HG03097 (cell line): Measurements from ENCODE around the gene RAB32.

Source experiments
- ATAC-seq: cut with Tn5 transposase; IDR thresholded peaks from one replicate; pipeline ENCODE4 v1.9.1; 2021; ENCODE audit not compliant: unreplicated experiment, low FRiP score

Gene RAB32

GRCh38 chr6:146581968-146582367 lies 38.3 kb downstream of the RAB32 start:
- no peak for ATAC-seq

GRCh38 chr6:146582857-146583256 lies 39.2 kb downstream of the RAB32 start:
- ATAC-seq: no peak

GRCh38 chr6:146583966-146584365 lies 40.3 kb downstream of the RAB32 start:
- no peak for ATAC-seq

GRCh38 chr6:146587459-146587858 lies 43.8 kb downstream of the RAB32 start:
- ATAC-seq: no peak

- ATAC-seq: no peak
Measured at GRCh38 chr6:146590492-146590891, 46.9 kb downstream of the RAB32 start.

- ATAC-seq: no peak
Measured at GRCh38 chr6:146592451-146592850, 48.8 kb downstream of the RAB32 start.

GRCh38 chr6:146593986-146594385 lies 50.4 kb downstream of the RAB32 start:
- no peak for ATAC-seq

GRCh38 chr6:146594495-146594894 lies 50.9 kb downstream of the RAB32 start:
- ATAC-seq: no peak

- peak; percentile 67 for ATAC-seq
Measured at GRCh38 chr6:146595972-146596731, 52.5 kb downstream of the RAB32 start.

- no peak for ATAC-seq
Measured at GRCh38 chr6:146598772-146599405, 55.3 kb downstream of the RAB32 start, which contains the start of gene ADGB. Gene ADGB, plus strand, starts transcription at chr6:146598972. Its CDS starts 69 bp downstream, at chr6:146599041.

GRCh38 chr6:146601352-146601751 lies 57.7 kb downstream of the RAB32 start:
- no peak for ATAC-seq

- no peak for ATAC-seq
Measured at GRCh38 chr6:146602526-146602925, 58.9 kb downstream of the RAB32 start.
